HG02610 (cell line): ENCODE results near the gene ZNF526.
"Not testable (repeated sequence)": the region's sequence is repeated elsewhere in the genome, so short reads cannot be mapped to it uniquely, and the experiment has no call there.

Experiments
- ATAC-seq: cut with Tn5 transposase; IDR thresholded peaks from one replicate; pipeline ENCODE4 v1.9.1; 2021; ENCODE audit warnings: mild to moderate bottlenecking, moderate library complexity; ENCODE audit not compliant: unreplicated experiment

ZNF526 gene

DNA sequence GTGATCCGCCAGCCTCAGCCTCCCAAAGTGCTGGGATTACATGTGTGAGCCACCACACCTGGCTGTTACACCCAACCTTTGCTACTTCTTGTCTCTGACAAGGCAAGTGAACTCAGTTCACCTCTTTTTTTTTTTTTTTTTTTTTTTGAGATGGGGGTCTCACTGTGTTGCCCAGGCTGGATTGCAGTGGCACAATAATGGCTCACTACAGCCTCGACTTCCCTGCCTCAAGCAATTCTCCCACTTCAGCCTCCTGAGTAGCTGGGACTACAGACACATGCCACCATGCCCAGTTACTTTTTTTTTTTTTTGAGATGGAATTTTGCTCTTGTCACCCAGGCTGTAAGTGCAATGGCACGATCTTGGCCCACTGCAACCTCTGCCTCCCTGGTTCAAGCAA is 37.7 kb downstream of the ZNF526 start:
- not testable (repeated sequence) for ATAC-seq

DNA sequence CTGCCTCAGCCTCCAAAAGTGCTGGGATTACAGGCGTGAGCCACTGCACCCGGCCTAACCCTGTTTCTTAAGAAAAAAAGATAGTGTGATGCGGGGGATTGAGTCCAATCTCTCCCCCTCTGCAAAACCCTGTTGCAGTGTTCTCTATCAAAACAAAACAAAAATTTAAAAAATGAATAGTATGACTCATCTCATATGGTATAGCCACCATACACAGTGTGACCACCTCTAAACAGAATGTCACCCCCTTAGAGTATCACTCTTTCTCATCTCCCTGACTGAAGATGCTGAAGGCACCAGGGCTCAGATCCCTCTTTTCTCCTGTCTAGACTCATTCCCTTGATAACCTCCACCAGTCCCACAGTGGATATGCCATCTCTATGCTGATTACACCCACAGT is 41.7 kb downstream of the ZNF526 start:
- ATAC-seq, result no peak

DNA sequence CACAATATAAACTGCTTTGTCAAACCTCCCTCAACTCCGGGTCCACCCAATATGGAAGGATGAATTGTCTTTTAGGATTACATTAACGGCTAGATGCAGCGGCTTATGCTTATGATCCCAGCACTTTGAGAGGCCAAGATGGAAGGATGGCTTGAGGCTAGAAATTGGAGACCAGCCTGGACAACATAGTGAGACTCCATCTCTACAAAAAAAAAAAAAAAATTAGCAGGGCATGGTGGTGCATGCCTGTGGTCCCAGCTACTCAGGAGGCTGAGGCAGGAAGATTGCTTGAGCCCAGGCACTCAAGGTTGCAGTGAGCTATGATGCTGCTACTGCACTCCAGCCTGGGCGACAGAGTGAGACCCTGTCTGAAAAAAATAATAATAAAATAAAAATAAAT is 46.0 kb downstream of the ZNF526 start:
- not testable (repeated sequence) for ATAC-seq

DNA sequence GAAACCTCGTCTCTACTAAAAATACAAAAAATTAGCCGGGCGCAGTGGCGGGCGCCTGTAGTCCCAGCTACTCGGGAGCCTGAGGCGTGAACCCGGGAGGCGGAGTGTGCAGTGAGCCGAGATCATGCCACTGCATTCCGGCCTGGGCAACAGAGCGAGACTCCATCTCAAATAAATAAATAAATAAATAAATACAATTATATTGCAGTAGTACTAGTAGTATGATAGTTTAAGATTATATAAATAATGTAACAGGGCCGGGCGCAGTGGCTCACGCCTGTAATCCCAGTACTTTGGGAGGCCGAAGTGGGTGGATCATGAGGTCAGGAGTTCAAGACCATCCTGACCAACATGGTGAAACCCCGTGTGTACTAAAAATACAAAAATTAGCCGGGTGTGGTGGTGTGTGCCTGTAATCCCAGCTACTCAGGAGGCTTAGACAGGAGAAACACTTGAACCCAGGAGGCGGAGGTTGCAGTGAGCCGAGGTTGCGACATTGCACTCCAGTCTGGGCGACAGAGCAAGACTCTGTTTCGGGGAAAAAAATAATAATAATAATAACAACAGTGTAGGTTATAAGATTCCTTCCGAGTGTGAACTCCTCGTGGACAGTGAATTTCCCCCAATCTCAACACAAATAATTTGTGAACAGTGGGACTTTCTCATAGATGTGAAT is 47.0 kb downstream of the ZNF526 start:
- not testable (repeated sequence) for ATAC-seq

DNA sequence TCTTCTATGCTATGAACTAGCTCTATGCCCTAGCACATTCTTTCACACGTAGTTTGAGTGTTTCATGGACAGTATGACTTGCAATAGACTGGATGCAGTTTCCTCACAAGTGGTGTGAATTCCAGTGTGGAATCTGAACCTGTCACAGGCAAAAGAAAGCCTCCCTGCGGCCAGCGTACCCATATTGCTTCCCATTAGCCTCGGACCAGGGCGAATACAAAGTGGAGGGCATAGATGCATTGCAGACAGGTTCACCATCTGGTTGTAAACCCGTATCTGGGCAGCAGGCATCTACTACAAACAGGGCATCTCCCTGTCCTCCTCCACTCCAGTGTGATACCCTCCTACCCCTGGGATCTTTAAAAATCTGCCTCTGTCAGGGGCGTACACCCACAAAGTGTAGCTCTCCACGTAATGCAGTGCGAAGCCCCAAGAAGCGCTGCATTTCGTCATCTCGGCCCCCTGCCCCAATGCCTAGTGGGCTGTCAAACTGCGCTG is 47.6 kb downstream of the ZNF526 start:
- ATAC-seq, result no peak

DNA sequence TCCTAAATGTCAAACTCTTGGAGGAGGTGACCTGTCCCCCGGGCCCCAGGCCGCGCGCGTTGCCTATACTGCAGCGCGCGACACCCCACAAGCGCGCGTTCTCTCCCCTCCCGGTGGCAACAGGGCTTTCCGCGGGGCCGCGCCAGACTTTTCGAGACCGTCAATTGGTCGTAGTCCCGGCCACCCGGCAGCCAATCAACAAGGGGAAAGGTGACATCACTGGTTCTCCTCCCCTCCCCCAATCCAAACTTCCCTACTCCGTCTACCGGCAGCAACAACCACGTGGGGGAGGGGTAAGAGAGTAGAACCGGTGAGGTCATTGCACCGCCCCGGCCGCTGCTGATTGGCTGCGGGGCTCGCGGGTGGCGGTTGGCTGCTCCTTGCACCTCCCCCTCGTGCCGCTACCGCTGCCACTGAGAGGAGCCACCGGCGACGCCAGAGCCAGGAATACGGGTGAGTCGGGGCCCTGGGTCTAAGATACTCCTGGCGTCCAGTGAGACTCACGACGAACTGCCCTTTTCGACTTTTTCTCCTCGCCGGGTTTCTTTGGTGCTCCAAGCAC is 48.1 kb downstream of the ZNF526 start:
- peak; percentile 55 for ATAC-seq

DNA sequence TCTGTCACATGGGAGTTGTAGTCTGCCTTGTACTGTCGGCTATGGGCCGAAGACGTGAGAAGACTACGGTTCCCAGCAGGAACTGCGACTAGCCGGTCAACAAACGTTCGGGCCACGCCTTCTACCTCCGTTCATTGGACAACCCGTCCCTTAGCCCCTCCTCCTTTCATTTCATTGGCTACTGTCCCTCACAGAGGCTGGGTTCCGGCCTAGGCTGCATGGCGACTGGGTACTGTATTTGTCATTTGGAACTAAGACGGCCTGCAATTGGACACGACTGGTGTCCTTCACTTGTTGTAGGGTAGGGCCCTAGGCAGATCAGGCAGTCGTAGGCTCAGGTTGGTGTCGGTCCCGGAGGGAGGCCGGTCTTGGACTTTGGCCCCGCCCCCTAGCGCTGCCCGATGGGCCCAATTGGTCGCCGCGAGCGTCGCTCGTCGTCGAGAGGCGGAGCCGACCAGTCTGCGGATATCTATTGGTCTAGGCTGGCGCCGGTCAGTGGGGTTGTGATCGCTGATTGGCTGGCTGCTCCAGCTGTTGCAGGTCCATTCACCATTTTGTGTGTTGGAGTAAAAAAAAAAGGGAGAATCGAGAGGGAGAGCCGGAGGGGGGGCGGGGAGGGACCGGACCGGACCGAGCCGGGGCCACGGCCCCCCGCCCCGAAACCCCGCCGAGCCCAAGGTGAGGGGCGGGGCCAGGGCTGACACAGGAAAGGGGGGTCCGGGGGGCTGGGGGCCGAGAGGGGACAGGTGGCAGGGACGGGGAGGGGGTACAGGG is 48.8 kb downstream of the ZNF526 start, which contains the start of gene CIC:
Gene CIC (plus strand): TSS at position 549 of the 774 bp plus-strand sequence. CDS start 2,532 bp downstream, outside the sequence.
- peak; percentile 80 for ATAC-seq

DNA sequence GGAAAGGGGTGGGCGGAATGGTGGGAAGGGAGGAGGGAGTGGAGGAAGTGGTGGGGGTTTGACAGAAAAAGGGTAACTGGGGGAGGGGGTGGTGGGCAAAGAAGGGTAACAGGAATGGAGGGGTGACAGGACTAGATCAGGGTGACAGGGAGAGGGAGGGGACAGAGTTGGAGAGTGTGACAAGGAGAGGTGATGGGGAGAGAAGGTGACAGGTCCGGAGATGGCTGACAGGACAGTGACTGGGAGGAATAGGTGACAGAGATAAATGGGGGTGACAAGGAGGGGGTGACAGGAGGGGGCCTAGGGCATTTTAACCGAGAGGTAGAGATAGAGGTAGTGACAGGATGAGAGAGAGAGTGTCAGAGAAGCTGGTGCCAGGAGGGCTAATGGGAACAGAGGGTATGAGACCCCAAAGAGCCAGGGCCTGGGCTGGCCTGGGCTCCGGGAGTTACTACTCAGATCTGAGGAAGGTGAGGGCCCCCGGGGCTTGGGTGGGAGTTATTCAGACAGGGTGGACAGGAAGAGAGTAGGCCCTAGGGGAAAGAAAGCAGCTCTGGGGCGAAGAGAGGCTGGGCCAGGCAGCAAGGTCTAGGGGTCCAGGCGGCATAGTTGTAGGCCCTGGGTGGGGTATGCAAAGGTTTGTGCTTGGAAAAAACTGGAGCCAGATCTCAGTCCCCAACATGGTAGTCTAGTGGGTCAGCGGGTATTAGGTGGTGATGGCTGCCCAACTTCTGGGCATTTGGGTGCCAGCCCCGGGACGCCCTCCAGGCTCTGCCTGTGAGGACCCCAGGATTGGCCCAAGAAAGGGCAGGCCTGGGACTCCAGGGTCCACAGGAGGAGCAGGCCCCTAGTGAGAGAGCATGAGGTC is 49.6 kb downstream of the ZNF526 start:
- ATAC-seq, result no peak

DNA sequence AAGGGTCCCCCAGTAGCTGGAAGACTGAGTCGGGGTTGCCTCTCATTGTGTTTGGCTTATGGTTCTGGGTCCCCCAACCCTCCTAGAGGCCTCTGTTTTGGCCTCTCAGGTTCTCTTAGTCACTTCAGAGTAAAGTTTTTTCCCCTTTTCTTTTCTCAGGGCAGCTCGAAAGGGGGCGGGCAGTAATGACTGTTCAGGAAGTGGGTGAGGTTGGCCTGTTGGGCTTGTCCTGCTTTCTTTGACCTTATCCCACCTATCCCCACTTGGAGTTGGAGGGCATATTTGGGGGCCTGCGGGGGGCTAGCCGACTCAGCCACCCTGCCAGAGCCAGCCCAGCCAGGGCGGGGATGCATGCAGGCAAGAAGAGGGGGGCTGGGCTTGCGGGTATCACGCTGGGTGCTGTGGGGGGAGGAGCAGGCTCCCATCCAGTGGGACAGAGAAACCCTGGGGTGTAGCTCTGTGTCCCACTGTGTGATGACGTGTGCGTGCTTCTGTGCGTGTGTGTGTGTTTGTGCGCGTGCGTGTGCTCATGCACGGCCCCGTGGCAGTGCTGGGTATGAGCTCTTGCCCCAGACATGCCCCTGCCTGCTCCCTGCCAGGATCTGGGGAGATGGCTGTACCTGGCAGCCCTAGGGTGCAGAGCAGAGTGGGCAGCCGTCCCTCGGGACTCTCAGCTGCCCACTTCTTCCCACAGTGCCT is 50.4 kb downstream of the ZNF526 start:
- ATAC-seq, result no peak

DNA sequence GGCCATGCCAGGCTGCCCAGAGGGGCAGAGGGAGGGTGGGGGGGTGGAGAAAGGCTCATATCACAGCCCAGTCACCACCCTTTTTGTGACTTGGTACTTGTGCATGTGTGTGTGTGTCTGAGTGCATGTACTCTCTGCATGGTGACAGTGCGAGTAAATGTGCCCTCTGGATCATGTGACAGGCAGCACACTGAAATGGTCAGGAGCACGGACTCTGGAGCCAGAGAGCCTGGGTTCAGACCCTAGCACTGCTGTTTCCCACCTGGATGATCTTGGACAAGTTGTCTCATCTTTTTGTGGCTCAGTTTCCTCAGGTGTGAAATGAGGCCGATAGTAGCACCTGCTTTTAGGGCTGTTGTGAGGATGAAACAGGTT is 50.9 kb downstream of the ZNF526 start:
- ATAC-seq, result no peak

DNA sequence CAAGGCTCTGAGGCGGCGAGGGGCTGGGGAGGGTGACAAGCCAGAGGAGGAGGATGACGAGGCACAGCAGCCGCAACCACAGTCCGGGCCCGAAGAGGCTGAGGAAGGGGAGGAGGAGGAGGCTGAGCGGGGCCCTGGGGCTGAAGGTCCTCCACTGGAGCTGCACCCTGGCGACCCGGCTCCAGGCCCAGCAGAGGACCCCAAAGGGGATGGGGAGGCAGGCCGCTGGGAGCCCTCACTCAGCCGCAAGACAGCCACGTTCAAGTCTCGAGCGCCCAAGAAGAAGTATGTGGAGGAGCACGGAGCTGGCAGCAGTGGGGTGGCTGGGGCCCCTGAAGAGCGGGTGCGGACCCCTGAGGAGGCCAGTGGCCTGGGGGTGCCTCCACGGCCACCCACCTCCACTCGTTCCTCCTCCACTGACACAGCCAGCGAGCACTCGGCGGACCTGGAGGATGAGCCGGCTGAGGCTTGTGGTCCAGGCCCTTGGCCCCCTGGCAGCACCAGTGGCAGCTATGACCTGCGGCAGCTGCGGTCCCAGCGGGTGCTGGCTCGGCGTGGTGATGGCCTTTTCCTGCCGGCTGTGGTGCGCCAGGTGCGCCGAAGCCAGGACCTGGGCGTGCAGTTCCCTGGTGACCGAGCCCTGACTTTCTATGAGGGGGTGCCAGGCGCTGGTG is 51.9 kb downstream of the ZNF526 start:
- ATAC-seq, result no peak

DNA sequence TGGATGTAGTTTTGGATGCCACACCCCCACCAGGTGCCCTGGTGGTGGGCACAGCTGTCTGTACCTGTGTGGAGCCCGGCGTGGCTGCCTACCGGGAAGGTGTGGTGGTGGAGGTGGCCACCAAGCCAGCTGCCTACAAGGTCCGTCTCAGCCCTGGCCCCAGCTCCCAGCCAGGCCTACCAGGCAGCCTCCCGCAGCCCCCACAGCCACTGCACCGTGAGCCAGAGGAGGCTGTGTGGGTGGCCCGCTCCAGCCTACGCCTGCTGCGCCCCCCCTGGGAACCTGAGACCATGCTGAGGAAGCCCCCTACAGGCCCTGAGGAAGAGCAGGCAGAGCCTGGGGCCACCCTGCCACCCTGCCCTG is 52.4 kb downstream of the ZNF526 start:
- ATAC-seq, result no peak

DNA sequence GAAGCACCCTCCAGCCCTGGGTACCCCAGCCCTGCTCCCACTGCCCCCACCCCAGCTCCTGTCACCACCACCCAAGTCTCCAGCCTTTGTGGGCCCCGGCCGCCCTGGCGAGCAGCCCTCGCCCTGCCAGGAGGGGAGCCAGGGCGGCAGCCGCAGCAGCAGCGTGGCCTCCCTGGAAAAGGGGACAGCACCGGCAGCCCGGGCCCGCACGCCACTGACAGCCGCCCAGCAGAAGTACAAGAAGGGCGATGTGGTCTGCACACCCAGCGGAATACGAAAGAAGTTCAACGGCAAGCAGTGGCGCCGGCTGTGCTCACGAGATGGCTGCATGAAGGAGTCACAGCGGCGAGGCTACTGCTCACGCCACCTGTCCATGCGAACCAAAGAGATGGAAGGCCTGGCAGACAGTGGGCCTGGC is 52.9 kb downstream of the ZNF526 start:
- no peak for ATAC-seq

DNA sequence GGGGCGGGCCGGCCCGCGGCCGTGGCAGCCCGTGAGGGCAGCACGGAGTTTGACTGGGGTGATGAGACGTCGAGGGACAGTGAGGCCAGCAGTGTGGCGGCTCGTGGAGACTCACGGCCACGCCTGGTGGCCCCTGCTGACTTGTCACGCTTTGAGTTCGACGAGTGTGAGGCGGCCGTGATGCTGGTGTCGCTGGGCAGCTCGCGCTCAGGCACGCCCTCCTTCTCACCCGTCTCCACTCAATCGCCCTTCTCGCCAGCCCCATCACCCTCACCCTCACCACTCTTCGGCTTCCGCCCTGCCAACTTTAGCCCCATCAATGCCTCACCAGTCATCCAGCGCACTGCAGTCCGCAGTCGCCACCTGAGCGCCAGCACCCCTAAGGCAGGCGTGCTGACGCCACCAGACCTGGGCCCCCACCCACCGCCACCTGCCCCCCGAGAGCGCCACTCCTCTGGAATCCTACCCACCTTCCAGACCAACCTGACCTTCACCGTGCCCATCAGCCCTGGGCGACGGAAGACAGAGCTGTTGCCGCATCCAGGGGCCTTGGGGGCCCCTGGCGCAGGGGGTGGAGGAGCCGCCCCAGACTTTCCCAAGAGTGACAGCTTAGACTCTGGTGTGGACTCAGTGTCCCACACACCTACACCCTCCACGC is 53.4 kb downstream of the ZNF526 start:
- no peak for ATAC-seq

DNA sequence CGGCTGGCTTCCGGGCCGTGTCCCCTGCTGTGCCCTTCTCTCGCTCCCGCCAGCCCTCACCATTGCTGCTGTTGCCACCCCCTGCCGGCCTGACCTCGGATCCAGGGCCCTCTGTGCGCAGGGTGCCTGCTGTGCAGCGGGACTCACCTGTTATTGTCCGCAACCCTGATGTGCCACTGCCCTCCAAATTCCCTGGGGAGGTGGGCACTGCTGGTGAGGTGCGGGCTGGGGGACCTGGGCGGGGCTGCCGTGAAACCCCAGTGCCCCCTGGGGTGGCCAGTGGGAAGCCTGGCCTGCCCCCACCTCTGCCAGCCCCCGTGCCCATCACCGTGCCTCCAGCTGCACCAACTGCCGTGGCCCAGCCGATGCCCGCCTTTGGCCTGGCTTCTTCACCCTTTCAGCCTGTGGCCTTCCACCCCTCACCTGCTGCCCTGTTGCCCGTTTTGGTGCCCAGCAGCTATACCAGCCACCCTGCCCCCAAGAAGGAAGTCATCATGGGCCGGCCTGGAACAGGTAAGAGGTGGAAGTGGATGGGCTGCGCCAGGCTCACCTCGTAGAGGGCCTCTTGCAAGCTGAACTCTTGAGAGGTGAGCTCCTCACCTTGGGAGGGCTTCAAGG is 54.1 kb downstream of the ZNF526 start:
- no peak for ATAC-seq

DNA sequence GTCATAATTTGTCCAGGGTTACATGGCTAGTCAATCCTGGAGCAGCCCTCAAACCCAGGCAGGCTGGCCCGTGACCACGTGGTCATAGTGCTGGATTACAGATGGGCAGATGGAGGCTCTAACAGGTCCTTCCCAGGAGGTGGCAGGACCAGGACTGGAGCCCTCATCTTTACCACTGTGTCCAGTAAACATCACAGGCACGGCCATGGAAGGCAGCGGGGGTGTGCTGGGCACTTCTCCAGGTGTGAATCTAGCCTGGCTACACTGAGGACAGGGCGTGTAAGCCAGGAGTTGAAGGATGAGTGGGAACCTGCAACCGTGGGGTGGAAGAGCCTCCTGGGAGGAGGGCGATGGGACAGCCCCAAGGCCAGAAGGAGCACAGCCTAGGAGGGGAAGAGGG is 55.0 kb downstream of the ZNF526 start:
- ATAC-seq, result no peak

DNA sequence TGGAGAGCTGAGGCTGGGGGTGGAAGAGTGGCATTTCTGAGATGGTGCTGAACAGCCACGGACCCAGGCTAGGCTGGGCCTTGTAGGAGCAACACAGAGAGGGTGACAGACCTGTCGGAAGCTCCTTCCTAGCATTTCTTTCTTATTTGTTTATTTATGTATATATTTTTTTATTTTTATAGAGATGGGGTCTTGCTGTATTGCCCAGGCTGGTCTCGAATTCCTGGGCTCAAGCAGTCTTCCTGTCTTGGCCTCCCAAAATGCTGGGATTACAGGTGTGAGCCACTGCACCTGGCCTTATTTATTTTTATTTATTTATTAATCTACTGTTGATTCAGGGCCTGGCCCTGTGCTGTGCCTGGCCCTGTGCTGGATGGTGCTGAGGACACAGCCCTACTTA is 55.4 kb downstream of the ZNF526 start:
- no peak for ATAC-seq

DNA sequence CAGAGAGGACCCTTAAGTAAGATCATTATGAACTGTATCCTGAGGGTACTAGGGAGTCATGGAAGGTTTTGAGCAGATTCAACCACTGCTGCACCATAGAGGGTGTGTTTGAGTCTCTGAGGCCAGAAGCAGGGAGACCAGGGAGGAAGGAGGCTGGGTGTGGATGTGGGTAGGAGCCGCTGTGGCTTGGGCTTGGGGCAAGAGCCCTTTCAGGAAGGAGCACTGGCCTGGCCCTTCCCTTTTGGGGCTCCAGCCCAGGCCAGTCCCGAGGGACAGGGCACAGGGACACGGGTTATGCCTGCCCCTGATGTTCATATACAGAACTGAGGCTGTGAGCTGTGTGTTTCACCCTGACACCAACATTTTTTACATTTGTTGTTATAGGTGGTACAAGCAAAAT is 56.2 kb downstream of the ZNF526 start:
- ATAC-seq, result no peak

DNA sequence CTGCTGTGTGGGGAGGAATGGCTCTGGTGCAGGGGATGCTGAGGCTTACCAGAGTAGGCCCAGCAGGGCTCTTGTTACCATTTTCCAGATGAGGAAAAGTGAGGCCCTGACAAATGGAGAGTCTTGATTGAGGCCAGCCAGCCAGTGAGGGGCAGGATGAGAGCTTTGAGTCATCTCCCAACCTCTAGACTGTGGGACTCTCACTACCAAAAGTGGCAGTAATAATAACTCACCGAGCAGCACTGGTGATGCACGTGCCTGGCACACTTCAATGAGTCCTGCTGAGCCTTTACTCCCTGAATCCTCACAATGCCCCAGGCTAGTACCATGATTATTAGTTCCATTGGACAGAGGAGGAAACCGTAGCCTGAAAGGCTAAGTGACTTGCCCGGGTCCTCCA is 56.7 kb downstream of the ZNF526 start:
- ATAC-seq, result no peak
